CD8-positive, alpha-beta memory T cell (primary cell): ENCODE measurements around the gene FREY1. TPM values are rescaled to one million over a fixed set of nuclear protein-coding genes. Genes with fewer than 3 reads are reported as not detected.

Experiments used
- CTCF ChIA-PET: fragments of 350-600 bp; sonication (Branson Sonifier 250); formaldehyde crosslinking; loops from one replicate; lab custom pipeline; 2021; ENCODE audit warnings: antibody characterized with exemption; lab: Charles Lee
- POLR2A ChIA-PET: fragments of 350-600 bp; sonication (Branson Sonifier 250); formaldehyde crosslinking; loops from one replicate; lab custom pipeline; 2021; ENCODE audit warnings: antibody characterized with exemption; lab: Charles Lee
- DNase-seq, 5 donors: peaks; one replicate each; pipeline versions ENCODE4 v3.0.0 to v3.0.0-alpha.2; 2020 to 2022; ENCODE audit warnings: mixed read lengths in 1 of 5
- H3K27ac ChIP-seq: one replicate; pipeline ENCODE4 v1.7.0; 2013; ENCODE audit warnings: low read depth, mild to moderate bottlenecking, low read length, moderate library complexity
- H3K27me3 ChIP-seq: 2 replicates; pipeline ENCODE4 v1.7.0; 2013; ENCODE audit warnings: low read length, mild to moderate bottlenecking; ENCODE audit not compliant: insufficient read depth, poor library complexity, severe bottlenecking
- H3K36me3 ChIP-seq: 2 replicates; pipeline ENCODE4 v1.7.0; 2013; ENCODE audit warnings: mild to moderate bottlenecking, low read length, moderate library complexity; ENCODE audit not compliant: insufficient read depth
- H3K4me1 ChIP-seq: 2 replicates; pipeline ENCODE4 v1.7.0; 2013; ENCODE audit warnings: mild to moderate bottlenecking, low read length, moderate library complexity; ENCODE audit not compliant: insufficient read depth
- H3K4me3 ChIP-seq: 2 replicates; pipeline ENCODE4 v1.7.0; 2013; ENCODE audit warnings: mild to moderate bottlenecking, low read length
- H3K9me3 ChIP-seq: 2 replicates; pipeline ENCODE4 v1.7.0; 2013; ENCODE audit warnings: mild to moderate bottlenecking, low read length
- H3K27ac Mint-ChIP-seq, 8 donors: one replicate each; pipeline ENCODE4 v1.8.0; 2020 to 2021; ENCODE audit warnings: mixed read lengths in 8 of 8, mild to moderate bottlenecking in 6 of 8, inconsistent platforms in 3 of 8, moderate library complexity in 3 of 8
- H3K27me3 Mint-ChIP-seq, 2 donors: one replicate each; pipeline ENCODE4 v1.8.0; 2020 to 2021; ENCODE audit warnings: mixed read lengths in 2 of 2, mild to moderate bottlenecking in 1 of 2, moderate library complexity in 1 of 2
- H3K36me3 Mint-ChIP-seq, 3 donors: one replicate each; pipeline ENCODE4 v1.8.0; 2020 to 2021; ENCODE audit warnings: mixed read lengths in 3 of 3, inconsistent platforms in 1 of 3, mild to moderate bottlenecking in 1 of 3
- H3K4me1 Mint-ChIP-seq, 3 donors: one replicate each; pipeline ENCODE4 v1.8.0; 2020 to 2021; ENCODE audit warnings: mixed read lengths in 3 of 3, inconsistent platforms in 1 of 3, mild to moderate bottlenecking in 1 of 3
- H3K4me3 Mint-ChIP-seq, 7 donors: one replicate each; pipeline ENCODE4 v1.8.0; 2020 to 2021; ENCODE audit warnings: mixed read lengths in 7 of 7, mild to moderate bottlenecking in 6 of 7, moderate library complexity in 4 of 7, inconsistent platforms in 2 of 7
- H3K9me3 Mint-ChIP-seq, 5 donors: one replicate each; pipeline ENCODE4 v1.8.0; 2020 to 2022; ENCODE audit warnings: mixed read lengths in 5 of 5, mild to moderate bottlenecking in 3 of 5, moderate library complexity in 2 of 5, inconsistent platforms in 1 of 5
- polyA plus RNA-seq: library from polyadenylated mRNA; unstranded; fragments of 300-500 nt; fragmentation: Illumina TruSeq; gene quantifications from one replicate; pipeline ENCODE4 v1.2.3, GENCODE V29; 2021
- total RNA-seq, 2 experiments: library from RNA; stranded (reverse); gene quantifications; one replicate each; pipeline ENCODE4 v1.2.3, GENCODE V29; 2021

The FREY1 gene
- total and polyA plus RNA-seq, 3 experiments from 2014 or later: 0.43 to 2.0 (median 1.1) TPM

GRCh38 chr11:45927332-45927683 lies 20.2 kb upstream of the FREY1 start:
- DNase-seq: peak in 1 of 5 donors; percentile 54
- Histone ChIP-seq H3K36me3 (no peaks in the 10 kb centered on the region), H3K4me1 (peaks cover 26% of the 10 kb centered on the region), H3K27ac (no peak overlapping the region), H3K4me3 (no peak overlapping the region), H3K9me3 (no peaks in the 10 kb centered on the region), H3K27me3 (no peaks in the 10 kb centered on the region)
- Mint-ChIP-seq H3K36me3 (peaks cover 0 to 9% (median 2%) of the 10 kb centered on the region in 3 donors), H3K27me3 (peaks cover 0 to 10% of the 10 kb centered on the region in 2 donors), H3K9me3 (no peaks in the 10 kb centered on the region), H3K4me1 (peaks cover 45 to 76% (median 47%) of the 10 kb centered on the region in 3 donors), H3K27ac (peak overlapping the region; percentile 48 to 97 (median 76)), H3K4me3 (peak overlapping the region in 2 of 7 donors; percentile 8 to 55)
- ChIA-PET POLR2A (no interaction called here), CTCF (interaction anchor here (1.2 to 2.1 kb wide), 5 partner anchors 8 to 79 kb away, joined by 3 to 7 read pairs (median 3); partner anchors contain the start of gene PEX16)

GRCh38 chr11:45926536-45927331 lies 19.7 kb upstream of the FREY1 start:
- ChIA-PET POLR2A (no interaction called here), CTCF (interaction anchor here (1.2 to 2.1 kb wide), 4 partner anchors 9 to 80 kb away, joined by 3 to 7 read pairs (median 4); partner anchors contain the start of gene PEX16)
- peaks cover 0 to 10% of the 10 kb centered on the region in 2 donors for H3K27me3 Mint-ChIP-seq
- H3K9me3 Mint-ChIP-seq: no peaks in the 10 kb centered on the region
- no peak for DNase-seq
- no peaks in the 10 kb centered on the region for H3K36me3 ChIP-seq
- no peaks in the 10 kb centered on the region for H3K9me3 ChIP-seq
- H3K4me1 ChIP-seq: peaks cover 25% of the 10 kb centered on the region
- H3K4me3 ChIP-seq: no peak overlapping the region
- H3K27ac Mint-ChIP-seq: peak overlapping the region; percentile 48 to 97 (median 76)
- H3K27me3 ChIP-seq: no peaks in the 10 kb centered on the region
- H3K27ac ChIP-seq: no peak overlapping the region
- H3K4me1 Mint-ChIP-seq: peaks cover 45 to 74% (median 46%) of the 10 kb centered on the region in 3 donors
- peak overlapping the region in 2 of 7 donors; percentile 32 to 55 for H3K4me3 Mint-ChIP-seq
- H3K36me3 Mint-ChIP-seq: peaks cover 0 to 5% (median 2%) of the 10 kb centered on the region in 3 donors

- peaks cover 44 to 74% (median 44%) of the 10 kb centered on the region in 3 donors for H3K4me1 Mint-ChIP-seq
- POLR2A ChIA-PET: no interaction called here
These were observed 18.9 kb upstream of the FREY1 start for GRCh38 chr11:45926001-45926401.

GRCh38 chr11:45925550-45925949 lies 18.5 kb upstream of the FREY1 start:
- no peaks in the 10 kb centered on the region for H3K36me3 ChIP-seq
- Mint-ChIP-seq H3K9me3 (no peaks in the 10 kb centered on the region), H3K4me3 (peak overlapping the region in 3 of 7 donors; percentile 10 to 73 (median 25)), H3K27me3 (peaks cover 0 to 14% of the 10 kb centered on the region in 2 donors), H3K27ac (peak overlapping the region in 4 of 8 donors; percentile 35 to 73 (median 40)), H3K36me3 (peaks cover 0 to 2% (median 0%) of the 10 kb centered on the region in 3 donors), H3K4me1 (peaks cover 44 to 74% (median 44%) of the 10 kb centered on the region in 3 donors)
- POLR2A ChIA-PET: no interaction called here
- no peak overlapping the region for H3K4me3 ChIP-seq
- no peaks in the 10 kb centered on the region for H3K27me3 ChIP-seq
- H3K27ac ChIP-seq: no peak overlapping the region
- H3K9me3 ChIP-seq: no peaks in the 10 kb centered on the region
- peaks cover 13% of the 10 kb centered on the region for H3K4me1 ChIP-seq
- CTCF ChIA-PET: interaction anchor here (1.5 kb wide), 1 partner anchor 8 kb away, joined by 7 read pairs; the partner anchor contains the start of gene PEX16
- DNase-seq: no peak

More at GRCh38 chr11:45926001-45926401, 18.9 kb upstream of the FREY1 start:
- CTCF ChIA-PET: interaction anchor here (1.2 to 2.1 kb wide), 3 partner anchors 8 to 81 kb away, joined by 3 to 7 read pairs (median 6); partner anchors contain the start of gene PEX16
- no peaks in the 10 kb centered on the region for H3K9me3 Mint-ChIP-seq
- Histone ChIP-seq H3K36me3 (no peaks in the 10 kb centered on the region), H3K27me3 (no peaks in the 10 kb centered on the region), H3K27ac (no peak overlapping the region), H3K4me1 (peaks cover 18% of the 10 kb centered on the region), H3K4me3 (no peak overlapping the region), H3K9me3 (no peaks in the 10 kb centered on the region)
- peak overlapping the region in 5 of 8 donors; percentile 23 to 73 (median 35) for H3K27ac Mint-ChIP-seq
- H3K36me3 Mint-ChIP-seq: peaks cover 0 to 2% (median 0%) of the 10 kb centered on the region in 3 donors
- H3K4me3 Mint-ChIP-seq: peak overlapping the region in 2 of 7 donors; percentile 10 to 37
- peaks cover 0 to 14% of the 10 kb centered on the region in 2 donors for H3K27me3 Mint-ChIP-seq
- DNase-seq: no peak

GRCh38 chr11:45924927-45925326 lies 17.9 kb upstream of the FREY1 start:
- H3K27me3 Mint-ChIP-seq: peaks cover 0 to 10% of the 10 kb centered on the region in 2 donors
- peaks cover 7% of the 10 kb centered on the region for H3K4me1 ChIP-seq
- ChIA-PET POLR2A (no interaction called here), CTCF (interaction anchor here (0.8 to 1.1 kb wide), 2 partner anchors 8 to 40 kb away, joined by 3 read pairs; no protein-coding TSS in a partner anchor)
- H3K27me3 ChIP-seq: no peaks in the 10 kb centered on the region
- H3K4me1 Mint-ChIP-seq: peaks cover 42 to 74% (median 44%) of the 10 kb centered on the region in 3 donors
- no peaks in the 10 kb centered on the region for H3K36me3 ChIP-seq
- H3K27ac ChIP-seq: no peak overlapping the region
- DNase-seq: no peak
- peak overlapping the region in 4 of 7 donors; percentile 54 to 73 (median 65) for H3K4me3 Mint-ChIP-seq
- H3K27ac Mint-ChIP-seq: peak overlapping the region in 3 of 8 donors; percentile 36 to 74 (median 64)
- H3K36me3 Mint-ChIP-seq: no peaks in the 10 kb centered on the region
- H3K9me3 ChIP-seq: no peaks in the 10 kb centered on the region
- no peaks in the 10 kb centered on the region for H3K9me3 Mint-ChIP-seq
- H3K4me3 ChIP-seq: no peak overlapping the region

- no peaks in the 10 kb centered on the region for H3K27me3 ChIP-seq
- H3K9me3 ChIP-seq: no peaks in the 10 kb centered on the region
- Mint-ChIP-seq H3K27ac (peak overlapping the region in 5 of 8 donors; percentile 8 to 94 (median 68)), H3K36me3 (no peaks in the 10 kb centered on the region), H3K4me1 (peaks cover 43 to 74% (median 44%) of the 10 kb centered on the region in 3 donors), H3K9me3 (no peaks in the 10 kb centered on the region), H3K27me3 (peaks cover 0 to 10% of the 10 kb centered on the region in 2 donors), H3K4me3 (peak overlapping the region; percentile 41 to 87 (median 73))
- H3K4me3 ChIP-seq: no peak overlapping the region
- CTCF ChIA-PET: interaction anchor here (0.7 to 1.1 kb wide), 3 partner anchors 9 to 1938 kb away, joined by 3 read pairs; no protein-coding TSS in a partner anchor
- H3K36me3 ChIP-seq: no peaks in the 10 kb centered on the region
- peaks cover 3% of the 10 kb centered on the region for H3K4me1 ChIP-seq
- POLR2A ChIA-PET: interaction anchor here (0.7 kb wide), 1 partner anchor 19 kb away, joined by 7 read pairs; no protein-coding TSS in a partner anchor
- DNase-seq: no peak
- no peak overlapping the region for H3K27ac ChIP-seq
These were observed 17.2 kb upstream of the FREY1 start for GRCh38 chr11:45924036-45924915.

- peaks cover 14% of the 10 kb centered on the region for H3K4me1 ChIP-seq
- peak within 1 kb of the TSS; percentile 79 to 96 (median 87) for H3K4me3 Mint-ChIP-seq
- peak within 1 kb of the TSS; percentile 28 for H3K4me3 ChIP-seq
- H3K9me3 Mint-ChIP-seq: no peaks in the 10 kb centered on the region
- H3K36me3 Mint-ChIP-seq: peaks cover 0 to 8% (median 0%) of the 10 kb centered on the region in 3 donors
- H3K9me3 ChIP-seq: no peaks in the 10 kb centered on the region
- ChIA-PET CTCF (no interaction called here), POLR2A (no interaction called here)
- peaks cover 0 to 10% of the 10 kb centered on the region in 2 donors for H3K27me3 Mint-ChIP-seq
- H3K36me3 ChIP-seq: no peaks in the 10 kb centered on the region
- H3K27ac Mint-ChIP-seq: peak within 1 kb of the TSS; percentile 28 to 92 (median 81)
- peak in 3 of 5 donors; percentile 26 to 61 (median 28) for DNase-seq
- H3K27ac ChIP-seq: peak within 1 kb of the TSS; percentile 16
- no peaks in the 10 kb centered on the region for H3K27me3 ChIP-seq
- peaks cover 50 to 76% (median 54%) of the 10 kb centered on the region in 3 donors for H3K4me1 Mint-ChIP-seq
These were observed 15.5 kb upstream of the FREY1 start, which contains the start of gene LARGE2 for GRCh38 chr11:45922425-45923082. TSS of gene LARGE2 (plus strand) at chr11:45922656. CDS start at chr11:45922883, 227 bp downstream.
